Hepatocyte (in vitro differentiated cells): ENCODE results near the gene TFDP1. TPM values are rescaled to one million over a fixed set of nuclear protein-coding genes. Genes with fewer than 3 reads are reported as not detected.

Source experiments
- DNase-seq: peaks from one replicate; pipeline ENCODE4 v3.0.0-alpha.2; 2016; ENCODE audit warnings: low spot score
- H2AFZ ChIP-seq: fragments of 200-600 bp; sonication (generic); 2 replicates; pipeline ENCODE4 v1.6.0; 2016; ENCODE audit warnings: antibody characterized with exemption, mild to moderate bottlenecking
- H3K27ac ChIP-seq: fragments of 200-600 bp; sonication (generic); 2 replicates; pipeline ENCODE4 v1.5.1; 2016; ENCODE audit warnings: mild to moderate bottlenecking
- H3K27me3 ChIP-seq: fragments of 200-600 bp; sonication (generic); 2 replicates; pipeline ENCODE4 v1.6.1; 2016
- H3K36me3 ChIP-seq: fragments of 200-600 bp; sonication (generic); replicated peaks from 2 replicates; pipeline ENCODE4 v1.5.1; 2016; ENCODE audit warnings: low read depth; ENCODE audit not compliant: insufficient read depth
- H3K4me1 ChIP-seq: fragments of 200-600 bp; sonication (generic); 2 replicates; pipeline ENCODE4 v1.5.1; 2016; ENCODE audit warnings: mild to moderate bottlenecking, moderate library complexity; ENCODE audit not compliant: insufficient read depth
- H3K4me2 ChIP-seq: fragments of 200-600 bp; sonication (generic); 2 replicates; pipeline ENCODE4 v1.6.0; 2016
- H3K4me3 ChIP-seq: fragments of 200-600 bp; sonication (generic); 2 replicates; pipeline ENCODE4 v1.5.1; 2016; ENCODE audit warnings: mild to moderate bottlenecking
- H3K79me2 ChIP-seq: fragments of 200-600 bp; sonication (generic); 2 replicates; pipeline ENCODE4 v1.6.0; 2017; ENCODE audit warnings: mild to moderate bottlenecking
- H3K9me2 ChIP-seq: fragments of 200-600 bp; sonication (generic); replicated peaks from 2 replicates; pipeline ENCODE4 v1.6.0; 2017; ENCODE audit warnings: mild to moderate bottlenecking; ENCODE audit not compliant: insufficient read depth
- H3K9me3 ChIP-seq: fragments of 200-600 bp; sonication (generic); 2 replicates; pipeline ENCODE4 v1.5.1; 2016; ENCODE audit warnings: low read depth, mild to moderate bottlenecking
- H4K20me1 ChIP-seq: fragments of 200-600 bp; sonication (generic); 2 replicates; pipeline ENCODE4 v1.6.0; 2016; ENCODE audit warnings: mild to moderate bottlenecking; ENCODE audit not compliant: insufficient read depth, poor library complexity, severe bottlenecking
- CTCF ChIP-seq: fragments of 200-600 bp; sonication (generic); IDR thresholded peaks from 2 replicates; pipeline ENCODE4 v1.5.1; 2016; ENCODE audit warnings: antibody characterized with exemption, mild to moderate bottlenecking; ENCODE audit not compliant: poor library complexity
- EZH2 ChIP-seq: fragments of 200-600 bp; sonication (generic); IDR thresholded peaks from 2 replicates; pipeline ENCODE4 v1.6.1; 2016; ENCODE audit warnings: antibody characterized with exemption, mild to moderate bottlenecking, borderline replicate concordance
- EZH2phosphoT487 ChIP-seq: fragments of 200-600 bp; sonication (generic); IDR thresholded peaks from one replicate; pipeline ENCODE4 v1.6.1; 2018; ENCODE audit warnings: antibody characterized with exemption, mild to moderate bottlenecking, low read depth, moderate library complexity; ENCODE audit not compliant: unreplicated experiment, severe bottlenecking
- WGBS: methylation state at CpG from one replicate; pipeline ENCODE4 v1.1.6; 2016; ENCODE audit warnings: low lambda C conversion rate; ENCODE audit errors: missing lambda C conversion rate; 5-methylcytosine and 5-hydroxymethylcytosine counted together
- polyA plus RNA-seq: library from polyadenylated mRNA; unstranded; fragments of >200 nt; fragmentation: Nextera tagmentation; extraction: Ambion mirVana; gene quantifications from 2 replicates; pipeline ENCODE4 v1.2.1, GENCODE V29; 2016
- total RNA-seq: library from RNA; depleted of rRNA; stranded (reverse); fragments of >200 nt; gene quantifications from 2 replicates; pipeline ENCODE4 v1.2.3, GENCODE V29; 2014

Gene TFDP1
- total and polyA plus RNA-seq, 2 experiments from 2014 or later, result 54.0 to 62.9 TPM

DNA sequence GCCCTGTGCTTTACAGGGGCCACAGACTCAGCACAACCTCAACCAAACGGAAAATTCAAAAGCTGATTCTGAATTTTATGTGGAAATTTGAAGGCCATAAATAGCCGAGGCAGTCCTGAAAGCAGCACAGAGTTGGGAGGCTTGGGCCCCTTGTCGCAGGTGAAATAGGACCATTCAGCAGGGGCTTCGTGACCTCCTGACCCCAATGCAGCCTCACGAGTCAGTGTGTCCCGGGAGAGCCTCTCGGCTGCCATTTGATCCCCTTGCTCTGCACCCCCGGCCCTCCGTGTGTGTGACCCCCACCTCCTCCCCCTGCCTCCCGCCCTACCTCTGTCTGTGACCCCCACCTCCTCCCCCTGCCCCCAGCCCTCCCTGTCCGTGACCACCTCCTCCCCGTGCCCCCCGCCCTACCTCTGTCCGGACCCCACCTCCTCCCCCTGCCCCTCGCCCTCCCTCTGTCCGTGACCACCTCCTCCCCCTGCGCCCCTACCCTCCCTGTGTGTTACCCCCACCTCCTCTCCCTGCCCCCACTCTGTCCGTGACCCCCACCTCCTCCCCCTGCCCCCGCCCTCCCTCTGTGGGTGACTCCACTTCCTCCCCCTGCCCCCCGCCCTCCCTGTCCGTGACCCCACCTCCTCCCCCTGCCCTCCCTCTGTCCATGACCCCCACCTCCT, 41.7 kb upstream of the TFDP1 start:
- no peak for DNase-seq
- 87% methylated on average over 8 of the region's 21 CpGs for WGBS
- H3K9me3 ChIP-seq, result no peaks in the 10 kb centered on the region
- TF ChIP-seq CTCF, result no peak
- no peak for TF ChIP-seq EZH2
- TF ChIP-seq EZH2phosphoT487, result no peak
- no peaks in the 10 kb centered on the region for H3K27me3 ChIP-seq
- H3K79me2 ChIP-seq, result peaks cover 60% of the 10 kb centered on the region
- peaks cover 23% of the 10 kb centered on the region for H4K20me1 ChIP-seq
- no peak overlapping the region for H3K4me2 ChIP-seq
- H3K27ac ChIP-seq, result no peak overlapping the region
- H2AFZ ChIP-seq, result no peak overlapping the region
- H3K36me3 ChIP-seq, result no peaks in the 10 kb centered on the region
- H3K4me3 ChIP-seq, result no peak overlapping the region
- H3K4me1 ChIP-seq, result peaks cover 19% of the 10 kb centered on the region
- no peaks in the 10 kb centered on the region for H3K9me2 ChIP-seq

GRCh38 chr13:113544071-113544891, 40.3 kb upstream of the TFDP1 start:
- Histone ChIP-seq H3K4me2 (peak overlapping the region; percentile 38), H3K9me2 (no peaks in the 10 kb centered on the region), H3K9me3 (no peaks in the 10 kb centered on the region), H3K27me3 (no peaks in the 10 kb centered on the region), H3K27ac (peak overlapping the region; percentile 90), H2AFZ (no peak overlapping the region), H3K79me2 (peaks cover 71% of the 10 kb centered on the region), H4K20me1 (peaks cover 23% of the 10 kb centered on the region), H3K36me3 (no peaks in the 10 kb centered on the region), H3K4me1 (peaks cover 19% of the 10 kb centered on the region), H3K4me3 (no peak overlapping the region)
- TF ChIP-seq EZH2 (no peak), CTCF (no peak), EZH2phosphoT487 (no peak)
- DNase-seq, result peak; percentile 78
- WGBS, result 69% methylated on average over 32 of the region's 37 CpGs

- H3K4me3 ChIP-seq, result no peak overlapping the region
- H4K20me1 ChIP-seq, result peaks cover 23% of the 10 kb centered on the region
- peaks cover 19% of the 10 kb centered on the region for H3K4me1 ChIP-seq
- H3K36me3 ChIP-seq, result no peaks in the 10 kb centered on the region
- DNase-seq, result no peak
- 92% methylated on average over 10 of the region's 10 CpGs for WGBS
- H3K4me2 ChIP-seq, result peak overlapping the region; percentile 28
- H3K9me2 ChIP-seq, result no peaks in the 10 kb centered on the region
- TF ChIP-seq EZH2phosphoT487, result no peak
- TF ChIP-seq EZH2, result no peak
- no peak for TF ChIP-seq CTCF
- H3K27ac ChIP-seq, result peak overlapping the region; percentile 90
- no peak overlapping the region for H2AFZ ChIP-seq
- no peaks in the 10 kb centered on the region for H3K27me3 ChIP-seq
- peaks cover 72% of the 10 kb centered on the region for H3K79me2 ChIP-seq
- H3K9me3 ChIP-seq, result no peaks in the 10 kb centered on the region
Observed at GRCh38 chr13:113544896-113545295, 39.7 kb upstream of the TFDP1 start.
